Lower leg skin (tissue), 3 donors: ENCODE data around the gene PANX1.

ENCODE experiments used
- POLR2A ChIP-seq, 2 donors: fragments of 450-650 bp; IDR thresholded peaks; one replicate each; pipeline ENCODE4 v1.6.1; 2016 to 2017; ENCODE audit warnings: antibody characterized with exemption in 2 of 2, mild to moderate bottlenecking in 1 of 2, moderate library complexity in 1 of 2
- TF ChIP-seq, protein P1 (sequence below), 3 donors: fragments of 450-650 bp; IDR thresholded peaks; one replicate each; pipeline ENCODE4 v1.5.1; 2016; ENCODE audit warnings: antibody characterized with exemption in 3 of 3, mild to moderate bottlenecking in 3 of 3, moderate library complexity in 2 of 3

DNA sequence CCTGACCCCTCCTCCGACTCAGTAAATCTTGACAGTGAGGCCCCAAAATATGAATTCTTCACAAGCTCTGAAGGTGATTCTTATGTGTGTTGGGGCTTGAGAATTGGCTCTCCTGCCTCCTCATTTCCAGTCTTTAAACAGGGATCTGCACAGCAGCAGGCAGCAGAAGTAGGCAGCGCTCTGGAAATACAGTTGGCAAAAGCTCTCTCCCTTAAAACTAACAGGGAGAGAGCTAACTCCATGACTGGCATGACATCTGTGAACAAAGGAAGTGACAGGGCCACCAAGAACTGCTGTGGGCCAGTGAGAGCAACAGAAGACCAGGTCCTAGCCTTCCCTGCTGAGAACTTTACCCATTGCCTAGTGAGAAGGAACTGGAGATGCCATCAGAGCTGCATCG is 70.1 kb downstream of the PANX1 start:
- TF ChIP-seq, protein P1, sequence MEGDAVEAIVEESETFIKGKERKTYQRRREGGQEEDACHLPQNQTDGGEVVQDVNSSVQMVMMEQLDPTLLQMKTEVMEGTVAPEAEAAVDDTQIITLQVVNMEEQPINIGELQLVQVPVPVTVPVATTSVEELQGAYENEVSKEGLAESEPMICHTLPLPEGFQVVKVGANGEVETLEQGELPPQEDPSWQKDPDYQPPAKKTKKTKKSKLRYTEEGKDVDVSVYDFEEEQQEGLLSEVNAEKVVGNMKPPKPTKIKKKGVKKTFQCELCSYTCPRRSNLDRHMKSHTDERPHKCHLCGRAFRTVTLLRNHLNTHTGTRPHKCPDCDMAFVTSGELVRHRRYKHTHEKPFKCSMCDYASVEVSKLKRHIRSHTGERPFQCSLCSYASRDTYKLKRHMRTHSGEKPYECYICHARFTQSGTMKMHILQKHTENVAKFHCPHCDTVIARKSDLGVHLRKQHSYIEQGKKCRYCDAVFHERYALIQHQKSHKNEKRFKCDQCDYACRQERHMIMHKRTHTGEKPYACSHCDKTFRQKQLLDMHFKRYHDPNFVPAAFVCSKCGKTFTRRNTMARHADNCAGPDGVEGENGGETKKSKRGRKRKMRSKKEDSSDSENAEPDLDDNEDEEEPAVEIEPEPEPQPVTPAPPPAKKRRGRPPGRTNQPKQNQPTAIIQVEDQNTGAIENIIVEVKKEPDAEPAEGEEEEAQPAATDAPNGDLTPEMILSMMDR (IDR thresholded peaks at IDR 0.05) = no peak
- no peak for TF ChIP-seq POLR2A (IDR thresholded peaks at IDR 0.05)
